Smooth muscle cell (in vitro differentiated cells): ENCODE results near the gene FAM89A. TPM values are rescaled to one million over a fixed set of nuclear protein-coding genes. Genes with fewer than 3 reads are reported as not detected.
"Not testable (repeated sequence)": the region's sequence is repeated elsewhere in the genome, so short reads cannot be mapped to it uniquely, and the experiment has no call there.

ENCODE experiments used
- DNase-seq: peaks from one replicate; lab custom pipeline; 2025; ENCODE audit not compliant: unreplicated experiment; lab: John Stamatoyannopoulos, UW
- H2AFZ ChIP-seq: fragments of 200-600 bp; sonication (generic); 2 replicates; pipeline ENCODE4 v1.6.0; 2016; ENCODE audit warnings: antibody characterized with exemption, low read depth, mild to moderate bottlenecking
- H3F3A ChIP-seq: fragments of 200-600 bp; sonication (generic); 2 replicates; pipeline ENCODE4 v1.6.0; 2017; ENCODE audit warnings: antibody characterized with exemption, low read depth
- H3K27ac ChIP-seq: fragments of 200-600 bp; sonication (generic); 2 replicates; pipeline ENCODE4 v1.5.1; 2016; ENCODE audit warnings: low read depth, mild to moderate bottlenecking
- H3K27me3 ChIP-seq: fragments of 200-600 bp; sonication (generic); 2 replicates; pipeline ENCODE4 v1.6.1; 2016; ENCODE audit warnings: low read depth, mild to moderate bottlenecking
- H3K36me3 ChIP-seq: fragments of 200-600 bp; sonication (generic); 2 replicates; pipeline ENCODE4 v1.5.1; 2016; ENCODE audit warnings: low read depth
- H3K4me1 ChIP-seq: fragments of 200-600 bp; sonication (generic); 2 replicates; pipeline ENCODE4 v1.5.1; 2016; ENCODE audit warnings: low read depth
- H3K4me2 ChIP-seq: fragments of 200-600 bp; sonication (generic); 2 replicates; pipeline ENCODE4 v1.6.0; 2016; ENCODE audit warnings: mild to moderate bottlenecking
- H3K4me3 ChIP-seq: fragments of 200-600 bp; sonication (generic); 2 replicates; pipeline ENCODE4 v1.5.1; 2016; ENCODE audit warnings: mild to moderate bottlenecking
- H3K79me2 ChIP-seq: fragments of 200-600 bp; sonication (generic); 2 replicates; pipeline ENCODE4 v1.6.0; 2016; ENCODE audit warnings: low read depth, mild to moderate bottlenecking
- H3K9ac ChIP-seq: fragments of 200-600 bp; sonication (generic); 2 replicates; pipeline ENCODE4 v1.6.0; 2016; ENCODE audit warnings: low read depth
- H3K9me3 ChIP-seq: fragments of 200-600 bp; sonication (generic); replicated peaks from 2 replicates; pipeline ENCODE4 v1.5.1; 2016; ENCODE audit warnings: low read depth
- H4K20me1 ChIP-seq: fragments of 200-600 bp; sonication (generic); 2 replicates; pipeline ENCODE4 v1.6.0; 2016; ENCODE audit warnings: low read depth
- WGBS: methylation state at CpG from one replicate; pipeline ENCODE4 v1.1.7; 2016; ENCODE audit warnings: low lambda C conversion rate; 5-methylcytosine and 5-hydroxymethylcytosine counted together
- polyA plus RNA-seq: library from polyadenylated mRNA; unstranded; fragments of >200 nt; fragmentation: Nextera tagmentation; extraction: Ambion mirVana; gene quantifications from 2 replicates; pipeline ENCODE4 v1.2.1, GENCODE V29; 2016
- total RNA-seq: library from RNA; depleted of rRNA; stranded (reverse); fragments of >200 nt; gene quantifications from 2 replicates; pipeline ENCODE4 v1.2.3, GENCODE V29; 2014
- TF ChIP-seq, protein P1 (sequence below): fragments of 200-600 bp; sonication (generic); IDR thresholded peaks from 2 replicates; pipeline ENCODE4 v1.5.1; 2017; ENCODE audit warnings: borderline replicate concordance, mild to moderate bottlenecking, antibody characterized with exemption; ENCODE audit not compliant: insufficient read depth, poor library complexity, severe bottlenecking

Gene FAM89A
- total and polyA plus RNA-seq, 2 experiments from 2014 or later: 34.9 to 45.3 TPM

DNA sequence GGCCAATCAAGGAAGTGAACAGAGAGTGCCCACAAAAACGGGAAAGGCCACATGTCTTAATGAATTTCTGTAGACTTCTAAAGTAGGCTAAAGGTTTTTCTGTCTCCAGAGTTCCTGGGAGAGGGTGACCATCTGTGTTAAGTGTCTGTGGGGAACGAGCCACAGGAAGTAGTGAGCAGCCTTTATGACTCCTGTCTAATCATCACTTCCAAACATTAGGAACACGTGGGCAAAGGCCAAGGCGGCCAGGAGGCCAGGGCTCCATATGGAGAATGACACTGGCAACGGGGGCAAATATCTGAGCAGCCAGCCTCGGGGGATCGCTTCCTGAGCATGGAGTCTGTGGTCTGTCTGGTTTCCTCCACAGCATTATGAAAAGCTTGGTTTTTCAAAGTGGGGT is 7.1 kb downstream of the FAM89A start:
- Histone ChIP-seq H4K20me1 (peaks cover 93% of the 10 kb centered on the region), H3K36me3 (no peaks in the 10 kb centered on the region), H3K27me3 (no peaks in the 10 kb centered on the region), H3K27ac (no peak overlapping the region), H3K79me2 (peaks cover 76% of the 10 kb centered on the region), H3K9me3 (no peaks in the 10 kb centered on the region), H3K4me2 (peak overlapping the region; percentile 4), H3K4me1 (peaks cover 7% of the 10 kb centered on the region), H3F3A (no peaks in the 10 kb centered on the region), H3K9ac (no peak overlapping the region), H3K4me3 (no peak overlapping the region), H2AFZ (no peak overlapping the region)
- 30% methylated on average over 7 of the region's 7 CpGs for WGBS
- TF ChIP-seq, protein P1, sequence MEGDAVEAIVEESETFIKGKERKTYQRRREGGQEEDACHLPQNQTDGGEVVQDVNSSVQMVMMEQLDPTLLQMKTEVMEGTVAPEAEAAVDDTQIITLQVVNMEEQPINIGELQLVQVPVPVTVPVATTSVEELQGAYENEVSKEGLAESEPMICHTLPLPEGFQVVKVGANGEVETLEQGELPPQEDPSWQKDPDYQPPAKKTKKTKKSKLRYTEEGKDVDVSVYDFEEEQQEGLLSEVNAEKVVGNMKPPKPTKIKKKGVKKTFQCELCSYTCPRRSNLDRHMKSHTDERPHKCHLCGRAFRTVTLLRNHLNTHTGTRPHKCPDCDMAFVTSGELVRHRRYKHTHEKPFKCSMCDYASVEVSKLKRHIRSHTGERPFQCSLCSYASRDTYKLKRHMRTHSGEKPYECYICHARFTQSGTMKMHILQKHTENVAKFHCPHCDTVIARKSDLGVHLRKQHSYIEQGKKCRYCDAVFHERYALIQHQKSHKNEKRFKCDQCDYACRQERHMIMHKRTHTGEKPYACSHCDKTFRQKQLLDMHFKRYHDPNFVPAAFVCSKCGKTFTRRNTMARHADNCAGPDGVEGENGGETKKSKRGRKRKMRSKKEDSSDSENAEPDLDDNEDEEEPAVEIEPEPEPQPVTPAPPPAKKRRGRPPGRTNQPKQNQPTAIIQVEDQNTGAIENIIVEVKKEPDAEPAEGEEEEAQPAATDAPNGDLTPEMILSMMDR: no peak
- no peak for DNase-seq

GRCh38 chr1:231029841-231030240 is 10.2 kb downstream of the FAM89A start:
- Histone ChIP-seq H3K36me3 (no peaks in the 10 kb centered on the region), H4K20me1 (peaks cover 94% of the 10 kb centered on the region), H2AFZ (no peak overlapping the region), H3K27ac (no peak overlapping the region), H3K9ac (no peak overlapping the region), H3F3A (no peaks in the 10 kb centered on the region), H3K9me3 (no peaks in the 10 kb centered on the region), H3K4me2 (no peak overlapping the region), H3K4me3 (no peak overlapping the region), H3K79me2 (peaks cover 61% of the 10 kb centered on the region), H3K4me1 (peaks cover 3% of the 10 kb centered on the region), H3K27me3 (no peaks in the 10 kb centered on the region)
- TF ChIP-seq, protein P1: no peak
- WGBS: 94% methylated on average over 6 of the region's 6 CpGs
- no peak for DNase-seq

DNA sequence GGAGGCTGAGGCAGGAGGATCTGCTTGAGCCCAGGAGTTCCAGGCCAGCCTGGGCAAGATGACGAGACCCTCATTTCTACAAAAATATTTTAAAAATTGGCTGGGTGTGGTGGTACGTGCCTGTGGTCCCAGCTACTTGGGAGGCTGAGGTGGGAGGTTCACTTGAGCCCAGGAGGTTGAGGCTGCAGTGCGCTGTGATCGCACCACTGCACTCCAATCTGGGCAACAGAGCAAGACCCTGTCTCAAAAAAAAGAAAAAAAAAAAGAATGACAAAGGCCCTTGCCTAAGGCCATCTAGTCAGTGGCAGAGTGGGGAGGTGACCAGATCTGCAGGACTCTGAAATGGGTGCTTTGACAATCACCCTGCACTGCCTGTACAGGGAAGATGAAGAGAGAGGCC is 10.8 kb downstream of the FAM89A start:
- not testable (repeated sequence) for H3K9me3 ChIP-seq, H3K4me1 ChIP-seq, H3K4me3 ChIP-seq, H2AFZ ChIP-seq, H3K9ac ChIP-seq, H3F3A ChIP-seq, DNase-seq, H3K36me3 ChIP-seq, H3K27me3 ChIP-seq, H3K4me2 ChIP-seq, H3K27ac ChIP-seq
- Histone ChIP-seq H3K79me2 (peaks cover 58% of the 10 kb centered on the region), H4K20me1 (peaks cover 93% of the 10 kb centered on the region)
- 98% methylated on average over 4 of the region's 4 CpGs for WGBS

DNA sequence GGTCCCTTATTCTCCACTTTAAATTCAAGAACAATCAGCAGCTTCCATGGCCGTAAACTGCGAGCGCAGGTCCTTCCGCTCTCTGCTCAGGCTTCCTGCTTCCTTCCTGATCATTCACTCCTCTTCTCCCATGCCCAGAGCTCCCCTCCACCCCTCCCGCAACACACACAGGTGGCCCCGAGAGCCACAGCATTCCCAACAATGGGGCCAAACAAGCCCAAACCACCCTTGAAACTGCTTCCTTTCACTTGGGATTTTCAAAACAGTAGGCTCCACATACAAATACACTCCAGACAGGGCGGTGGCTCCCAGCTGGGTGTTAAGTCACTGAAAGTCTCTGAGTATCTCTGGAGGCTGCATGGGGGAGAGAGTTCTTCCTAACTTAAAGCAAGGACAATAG is 11.4 kb downstream of the FAM89A start:
- TF ChIP-seq, protein P1: no peak
- DNase-seq: no peak
- H3K9me3 ChIP-seq: no peaks in the 10 kb centered on the region
- H3K4me2 ChIP-seq: no peak overlapping the region
- 81% methylated on average over 7 of the region's 7 CpGs for WGBS
- H2AFZ ChIP-seq: no peak overlapping the region
- H3K4me1 ChIP-seq: peaks cover 3% of the 10 kb centered on the region
- no peak overlapping the region for H3K27ac ChIP-seq
- H3K36me3 ChIP-seq: no peaks in the 10 kb centered on the region
- H3K79me2 ChIP-seq: peaks cover 52% of the 10 kb centered on the region
- no peak overlapping the region for H3K4me3 ChIP-seq
- H3K27me3 ChIP-seq: no peaks in the 10 kb centered on the region
- H4K20me1 ChIP-seq: peaks cover 88% of the 10 kb centered on the region
- H3F3A ChIP-seq: no peaks in the 10 kb centered on the region
- H3K9ac ChIP-seq: peak overlapping the region; percentile 4
